K562 (cell line): Measurements from ENCODE around the gene IFITM2. TPM values are rescaled to one million over a fixed set of nuclear protein-coding genes. Genes with fewer than 3 reads are reported as not detected.

Source experiments
- BRD9 ChIP-seq: fragments of 450-650 bp; IDR thresholded peaks from 2 replicates; pipeline ENCODE4 v1.6.1; 2018; ENCODE audit warnings: low read depth; ENCODE audit not compliant: partially characterized antibody
- CHCHD3 ChIP-seq: fragments of 250-450 bp; sonication (Bioruptor Pico); IDR thresholded peaks from 2 replicates; pipeline ENCODE4 v2.1.2; 2022; ENCODE audit warnings: mild to moderate bottlenecking
- HCFC1 ChIP-seq: IDR thresholded peaks from 2 replicates; pipeline ENCODE4 v1.6.1; 2012; ENCODE audit warnings: low read depth, low read length, improper control_type of control experiment
- HMG20B ChIP-seq: fragments of 250-450 bp; sonication (Bioruptor Pico); IDR thresholded peaks from 2 replicates; pipeline ENCODE4 v1.5.0; 2021; ENCODE audit warnings: mild to moderate bottlenecking
- HMGXB4 ChIP-seq: sonication (generic); formaldehyde crosslinking; IDR thresholded peaks from 2 replicates; pipeline ENCODE4 v1.8.1; 2023; ENCODE audit warnings: mild to moderate bottlenecking, missing genetic modification reagents
- ILF3 ChIP-seq: fragments of 450-650 bp; IDR thresholded peaks from 2 replicates; pipeline ENCODE4 v1.6.1; 2018; ENCODE audit warnings: antibody characterized with exemption, mild to moderate bottlenecking, moderate library complexity, borderline replicate concordance
- IRF1 ChIP-seq: sonication (generic); formaldehyde crosslinking; IDR thresholded peaks from 2 replicates; pipeline ENCODE4 v1.8.0; 2022; ENCODE audit warnings: missing genetic modification reagents, mild to moderate bottlenecking, borderline replicate concordance
- LARP7 ChIP-seq: fragments of 450-650 bp; IDR thresholded peaks from 2 replicates; pipeline ENCODE4 v1.6.1; 2016
- MLLT1 ChIP-seq, 2 experiments: fragments of 450-650 bp; IDR thresholded peaks; 2 replicates each; pipeline ENCODE4 v1.6.1; 2016
- NR2F6 ChIP-seq: fragments of 450-650 bp; formaldehyde crosslinking; IDR thresholded peaks from 2 replicates; pipeline ENCODE4 v1.4.0; 2020; ENCODE audit warnings: mild to moderate bottlenecking
- RB1 ChIP-seq: fragments of 450-650 bp; IDR thresholded peaks from 2 replicates; pipeline ENCODE4 v1.6.1; 2017; ENCODE audit warnings: low read depth, mild to moderate bottlenecking
- RBM39 ChIP-seq: fragments of 200-400 bp; formaldehyde crosslinking; optimal IDR thresholded peaks from 2 replicates; pipeline ENCODE3; 2018; ENCODE audit warnings: low read depth, low read length
- RERE ChIP-seq: sonication (generic); formaldehyde crosslinking; IDR thresholded peaks from 2 replicates; pipeline ENCODE4 v1.8.0; 2023; ENCODE audit warnings: missing genetic modification reagents, mild to moderate bottlenecking, borderline replicate concordance
- SAP30 ChIP-seq: fragments of 200-600 bp; sonication (generic); IDR thresholded peaks from 2 replicates; pipeline ENCODE4 v1.6.1; 2012; ENCODE audit warnings: borderline replicate concordance, low read depth, mild to moderate bottlenecking, moderate library complexity, low read length, control low read depth, inconsistent platforms; ENCODE audit not compliant: insufficient read depth, poor library complexity, severe bottlenecking
- TAL1 ChIP-seq: fragments of 450-650 bp; IDR thresholded peaks from 2 replicates; pipeline ENCODE4 v1.6.1; 2016; ENCODE audit warnings: mild to moderate bottlenecking
- ZNF311 ChIP-seq: fragments of 250-450 bp; sonication (Bioruptor Pico); IDR thresholded peaks from 2 replicates; pipeline ENCODE4 v1.4.0; 2020; ENCODE audit warnings: mild to moderate bottlenecking, moderate library complexity
- ZNF408 ChIP-seq: fragments of 250-450 bp; sonication (Bioruptor Pico); IDR thresholded peaks from 2 replicates; pipeline ENCODE4 v1.4.0; 2020; ENCODE audit warnings: low read depth, mild to moderate bottlenecking, moderate library complexity
- ZNF431 ChIP-seq: sonication (generic); formaldehyde crosslinking; IDR thresholded peaks from 2 replicates; pipeline ENCODE4 v1.8.0; 2022; ENCODE audit warnings: mild to moderate bottlenecking, missing genetic modification reagents
- ZNF75A ChIP-seq: fragments of 450-650 bp; formaldehyde crosslinking; IDR thresholded peaks from 2 replicates; pipeline ENCODE4 v1.4.0; 2020; ENCODE audit warnings: mild to moderate bottlenecking
- polyA plus RNA-seq, 8 experiments: library from polyadenylated mRNA; depleted of rRNA in 4 of 8; stranded (reverse) in 5 of 8; unstranded in 3 of 8; fragments of >200 nt; fragmentation: Nextera tagmentation in 2 of 8; fragmentation: Illumina TruSeq in 1 of 8; extraction: Ambion mirVana in 2 of 8; extraction: Trizol in 1 of 8; gene quantifications; 2 replicates each; pipeline versions ENCODE4 v1.2.1 to v1.2.3, GENCODE V29; 2011 to 2014; ENCODE audit warnings: inconsistent platforms in 1 of 8, missing spikeins in 1 of 8
- total RNA-seq, 7 experiments: library from RNA; depleted of rRNA in 6 of 7; stranded (reverse); fragments of >200 nt in 6 of 7; fragmentation: Illumina TruSeq in 2 of 7; extraction: Trizol in 2 of 7; gene quantifications; 2 replicates each; pipeline versions ENCODE4 v1.2.1 to v1.2.3, GENCODE V29; 2011 to 2021; ENCODE audit warnings: low replicate concordance in 1 of 7

Gene IFITM2
- total and polyA plus RNA-seq, 9 of the 15 experiments (the other 6 are each of a cell fraction or from before 2014, with no cell fraction given) = 52.8 to 4,872 (median 356) TPM

- no peak for TF ChIP-seq RERE (CRISPR knock-in tag)
- no peak for TF ChIP-seq MLLT1 (IDR thresholded peaks at IDR 0.05)
- TF ChIP-seq ILF3 = no peak
- TF ChIP-seq HCFC1 = no peak
- no peak for TF ChIP-seq ZNF408 (CRISPR knock-in tag)
- TF ChIP-seq ZNF431 = no peak
- peak; percentile 96 for TF ChIP-seq ZNF311 (CRISPR knock-in tag)
- TF ChIP-seq NR2F6 (CRISPR knock-in tag) = no peak
- TF ChIP-seq IRF1 (CRISPR knock-in tag) = no peak
- peak; percentile 80 for TF ChIP-seq BRD9
- TF ChIP-seq HMGXB4 (CRISPR knock-in tag) = 0 out of 2 replicates have a peak, but pooled peaks have one; percentile 31
- TF ChIP-seq ZNF75A (CRISPR knock-in tag) = no peak
- 0 out of 2 replicates have a peak, but pooled peaks have one; percentile 6 for TF ChIP-seq RB1
- TF ChIP-seq CHCHD3 = no peak
- peak; percentile 54; the same call in 1 of the 2 replicates for TF ChIP-seq HMG20B (CRISPR knock-in tag)
- TF ChIP-seq RBM39 = no peak
- TF ChIP-seq TAL1 = no peak
- TF ChIP-seq SAP30 = no peak
- TF ChIP-seq LARP7 = no peak
Measured at GRCh38 chr11:355581-356458, 48.2 kb downstream of the IFITM2 start (continued).
